Measurements from ENCODE around the gene CFAP45. TPM values are rescaled to one million over a fixed set of nuclear protein-coding genes. Genes with fewer than 3 reads are reported as not detected.

CFAP45 gene
- polyA plus RNA-seq, 3 donors, result 0.12 to 1.0 TPM; not detected in 1

- Histone ChIP-seq H3K4me1 (ENCODE audit: control insufficient read depth in 1 of 2, insufficient read depth in 2 of 2, low read length in 2 of 2) (peaks cover 14 to 22% of the 10 kb centered on the region in 2 donors), H3K36me3 (replicated peaks in 1 of 2; ENCODE audit: control insufficient read depth in 1 of 2, insufficient read depth in 2 of 2, low read length in 2 of 2) (no peaks in the 10 kb centered on the region), H4K20me1 (ENCODE audit: insufficient read depth, low read length) (peaks cover 4% of the 10 kb centered on the region), H3K9ac (ENCODE audit: insufficient read depth, low read length, poor library complexity, severe bottlenecking) (no peak overlapping the region), H3K27ac (ENCODE audit: low read depth in 1 of 2, low read length in 2 of 2) (no peak overlapping the region), H3K79me2 (ENCODE audit: insufficient read depth, low read length) (peaks cover 31% of the 10 kb centered on the region), H3K4me3 (replicated peaks in 1 of 3; ENCODE audit: low read depth in 2 of 3, low read length in 3 of 3) (no peak overlapping the region), H2AFZ (ENCODE audit: insufficient read depth, low read depth, low read length, poor library complexity, severe bottlenecking) (no peak overlapping the region), H3K27me3 (ENCODE audit: control insufficient read depth in 2 of 2, insufficient read depth in 2 of 2, low read length in 2 of 2) (no peaks in the 10 kb centered on the region), H3K9me3 (replicated peaks in 1 of 2; ENCODE audit: control insufficient read depth in 1 of 2, insufficient read depth in 1 of 2, low read length in 2 of 2) (no peaks in the 10 kb centered on the region), H3K4me2 (replicated peaks; ENCODE audit: extremely low read depth, low read length, poor library complexity, severe bottlenecking) (no peak overlapping the region)
- Mint-ChIP-seq H3K27ac (no peak overlapping the region), H3K4me3 (no peak overlapping the region), H3K36me3 (peaks cover 2 to 3% of the 10 kb centered on the region in 2 donors), H3K27me3 (ENCODE audit: low read depth in 3 of 3) (peaks cover 9 to 16% (median 11%) of the 10 kb centered on the region in 3 donors), H3K4me1 (peaks cover 18% of the 10 kb centered on the region), H3K9me3 (peaks cover 0 to 3% (median 0%) of the 10 kb centered on the region in 7 donors)
- DNase-seq, result no peak
- intact Hi-C loops (cut with micrococcal nuclease), result loop anchor here in 1 of 2 donors (5.0 to 10.0 kb wide), 2 partner anchors 36 to 417 kb away; partner anchors contain the start of genes COPA and NCSTN
- TF ChIP-seq, protein P1, sequence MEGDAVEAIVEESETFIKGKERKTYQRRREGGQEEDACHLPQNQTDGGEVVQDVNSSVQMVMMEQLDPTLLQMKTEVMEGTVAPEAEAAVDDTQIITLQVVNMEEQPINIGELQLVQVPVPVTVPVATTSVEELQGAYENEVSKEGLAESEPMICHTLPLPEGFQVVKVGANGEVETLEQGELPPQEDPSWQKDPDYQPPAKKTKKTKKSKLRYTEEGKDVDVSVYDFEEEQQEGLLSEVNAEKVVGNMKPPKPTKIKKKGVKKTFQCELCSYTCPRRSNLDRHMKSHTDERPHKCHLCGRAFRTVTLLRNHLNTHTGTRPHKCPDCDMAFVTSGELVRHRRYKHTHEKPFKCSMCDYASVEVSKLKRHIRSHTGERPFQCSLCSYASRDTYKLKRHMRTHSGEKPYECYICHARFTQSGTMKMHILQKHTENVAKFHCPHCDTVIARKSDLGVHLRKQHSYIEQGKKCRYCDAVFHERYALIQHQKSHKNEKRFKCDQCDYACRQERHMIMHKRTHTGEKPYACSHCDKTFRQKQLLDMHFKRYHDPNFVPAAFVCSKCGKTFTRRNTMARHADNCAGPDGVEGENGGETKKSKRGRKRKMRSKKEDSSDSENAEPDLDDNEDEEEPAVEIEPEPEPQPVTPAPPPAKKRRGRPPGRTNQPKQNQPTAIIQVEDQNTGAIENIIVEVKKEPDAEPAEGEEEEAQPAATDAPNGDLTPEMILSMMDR (IDR thresholded peaks at IDR 0.05), result no peak
- WGBS (ENCODE audit: insufficient coverage), result 78% methylated on average over 11 of the region's 13 CpGs
Observed at GRCh38 chr1:159927849-159928431, 28.0 kb upstream of the CFAP45 start.

DNA sequence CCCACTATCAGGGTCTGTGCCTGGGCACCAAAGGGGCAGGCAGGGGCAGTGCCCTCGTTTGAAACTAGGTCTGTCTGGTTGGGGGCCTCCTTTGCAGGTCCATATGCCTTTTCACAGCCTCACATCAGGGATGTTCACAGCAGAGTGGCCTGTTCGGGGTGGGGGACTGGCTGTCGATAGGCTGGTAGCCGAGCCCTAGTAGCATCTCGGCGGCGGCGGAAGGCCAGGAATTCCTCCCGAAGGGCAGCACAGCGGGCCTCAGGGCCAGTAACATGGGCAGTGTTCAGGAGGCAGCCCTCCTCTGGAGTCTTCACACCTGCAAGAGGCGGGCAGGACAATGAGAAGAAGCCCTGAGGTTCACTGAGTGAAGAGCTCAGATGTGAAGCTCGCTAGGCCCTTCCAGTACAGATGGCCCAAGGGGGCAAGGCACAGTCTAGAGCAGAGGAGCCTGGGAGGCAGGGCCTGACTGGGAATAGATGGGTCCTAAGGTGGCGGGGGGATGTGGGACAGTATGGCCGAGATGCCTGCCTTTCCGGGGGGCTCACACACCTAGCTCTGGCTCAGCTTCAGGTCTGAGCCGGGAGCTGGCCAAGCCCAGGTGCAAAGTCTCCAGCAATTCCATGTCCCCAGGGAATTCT is 27.4 kb upstream of the CFAP45 start:
- 94% methylated on average over 16 of the region's 16 CpGs for WGBS (ENCODE audit: insufficient coverage)
- Histone ChIP-seq H3K79me2 (ENCODE audit: insufficient read depth, low read length) (peaks cover 37% of the 10 kb centered on the region), H3K27me3 (ENCODE audit: control insufficient read depth in 2 of 2, insufficient read depth in 2 of 2, low read length in 2 of 2) (no peaks in the 10 kb centered on the region), H3K4me1 (ENCODE audit: control insufficient read depth in 1 of 2, insufficient read depth in 2 of 2, low read length in 2 of 2) (peaks cover 20 to 28% of the 10 kb centered on the region in 2 donors), H3K27ac (ENCODE audit: low read depth in 1 of 2, low read length in 2 of 2) (no peak overlapping the region), H3K9me3 (replicated peaks in 1 of 2; ENCODE audit: control insufficient read depth in 1 of 2, insufficient read depth in 1 of 2, low read length in 2 of 2) (no peaks in the 10 kb centered on the region), H4K20me1 (ENCODE audit: insufficient read depth, low read length) (peaks cover 9% of the 10 kb centered on the region), H3K9ac (ENCODE audit: insufficient read depth, low read length, poor library complexity, severe bottlenecking) (no peak overlapping the region), H3K36me3 (replicated peaks in 1 of 2; ENCODE audit: control insufficient read depth in 1 of 2, insufficient read depth in 2 of 2, low read length in 2 of 2) (no peaks in the 10 kb centered on the region), H3K4me3 (replicated peaks in 1 of 3; ENCODE audit: low read depth in 2 of 3, low read length in 3 of 3) (no peak overlapping the region), H3K4me2 (replicated peaks; ENCODE audit: extremely low read depth, low read length, poor library complexity, severe bottlenecking) (no peak overlapping the region), H2AFZ (ENCODE audit: insufficient read depth, low read depth, low read length, poor library complexity, severe bottlenecking) (no peak overlapping the region)
- Mint-ChIP-seq H3K36me3 (peaks cover 4 to 6% of the 10 kb centered on the region in 2 donors), H3K27ac (peak overlapping the region in 2 of 7 donors; percentile 38 to 77), H3K4me1 (peaks cover 24% of the 10 kb centered on the region), H3K9me3 (peaks cover 0 to 3% (median 0%) of the 10 kb centered on the region in 7 donors), H3K27me3 (ENCODE audit: low read depth in 3 of 3) (peaks cover 7 to 16% (median 11%) of the 10 kb centered on the region in 3 donors), H3K4me3 (no peak overlapping the region)
- TF ChIP-seq, protein P1 (IDR thresholded peaks at IDR 0.05), result no peak
- DNase-seq, result no peak
- intact Hi-C loops (cut with micrococcal nuclease), result loop anchor here in 1 of 2 donors (5.0 to 10.0 kb wide), 2 partner anchors 35 to 417 kb away; partner anchors contain the start of genes COPA and NCSTN

All from CD14-positive monocyte (primary cell).